SK-N-SH (cell line): ENCODE results near the gene PLXNB3.

Experiments
- CTCF ChIP-seq: fragments of 200-600 bp; sonication (generic); IDR thresholded peaks from 2 replicates; pipeline ENCODE4 v1.6.1; 2017; ENCODE audit warnings: antibody characterized with exemption, mild to moderate bottlenecking, moderate library complexity
- EP300 ChIP-seq, 2 experiments: IDR thresholded peaks; 2 replicates each; pipeline versions ENCODE4 v1.4.0 to v1.6.1; 2012; ENCODE audit warnings: borderline replicate concordance in 1 of 2, low read depth in 1 of 2, low read length in 1 of 2
- FOXM1 ChIP-seq: IDR thresholded peaks from 2 replicates; pipeline ENCODE4 v1.4.0; 2012; ENCODE audit warnings: low read depth, mild to moderate bottlenecking
- GABPA ChIP-seq: IDR thresholded peaks from 2 replicates; pipeline ENCODE4 v1.4.0; 2012; ENCODE audit warnings: low read depth, mild to moderate bottlenecking
- NFIC ChIP-seq: IDR thresholded peaks from 2 replicates; pipeline ENCODE4 v1.4.0; 2012; ENCODE audit warnings: borderline replicate concordance
- NRF1 ChIP-seq: IDR thresholded peaks from 2 replicates; pipeline ENCODE4 v1.6.1; 2012; ENCODE audit warnings: low read depth, mild to moderate bottlenecking, low read length
- TAF1 ChIP-seq: IDR thresholded peaks from 2 replicates; pipeline ENCODE4 v1.6.1; 2012; ENCODE audit warnings: low read depth, mild to moderate bottlenecking, low read length, moderate library complexity, borderline replicate concordance
- TEAD4 ChIP-seq: IDR thresholded peaks from 2 replicates; pipeline ENCODE4 v1.4.0; 2012; ENCODE audit warnings: mild to moderate bottlenecking, borderline replicate concordance; ENCODE audit not compliant: insufficient read depth

- TF ChIP-seq TEAD4, result no peak
- no peak for TF ChIP-seq NFIC
- TF ChIP-seq TAF1, result no peak
- no peak for TF ChIP-seq CTCF
- TF ChIP-seq NRF1, result no peak
- TF ChIP-seq FOXM1, result no peak
- no peak for TF ChIP-seq GABPA
- no peak for TF ChIP-seq EP300 (IDR thresholded peaks at IDR 0.05; ENCODE audit: borderline replicate concordance in 1 of 2, low read depth in 1 of 2, low read length in 1 of 2)
These were observed 12.6 kb downstream of the PLXNB3 start for GRCh38 chrX:153776611-153777045.
